GM18507 (cell line): Measurements from ENCODE around the gene TATDN2.

ENCODE experiments used
- DNase-seq: peaks from one replicate; pipeline ENCODE4 v3.0.0; 2011; ENCODE audit warnings: low read depth; ENCODE audit not compliant: insufficient read length; ENCODE audit errors: extremely low spot score
- FAIRE-seq: peaks from 2 replicates; lab custom pipeline; 2011; peaks lifted over from hg19 to GRCh38; lab: Jason Lieb, UNC

Gene TATDN2, protein sequence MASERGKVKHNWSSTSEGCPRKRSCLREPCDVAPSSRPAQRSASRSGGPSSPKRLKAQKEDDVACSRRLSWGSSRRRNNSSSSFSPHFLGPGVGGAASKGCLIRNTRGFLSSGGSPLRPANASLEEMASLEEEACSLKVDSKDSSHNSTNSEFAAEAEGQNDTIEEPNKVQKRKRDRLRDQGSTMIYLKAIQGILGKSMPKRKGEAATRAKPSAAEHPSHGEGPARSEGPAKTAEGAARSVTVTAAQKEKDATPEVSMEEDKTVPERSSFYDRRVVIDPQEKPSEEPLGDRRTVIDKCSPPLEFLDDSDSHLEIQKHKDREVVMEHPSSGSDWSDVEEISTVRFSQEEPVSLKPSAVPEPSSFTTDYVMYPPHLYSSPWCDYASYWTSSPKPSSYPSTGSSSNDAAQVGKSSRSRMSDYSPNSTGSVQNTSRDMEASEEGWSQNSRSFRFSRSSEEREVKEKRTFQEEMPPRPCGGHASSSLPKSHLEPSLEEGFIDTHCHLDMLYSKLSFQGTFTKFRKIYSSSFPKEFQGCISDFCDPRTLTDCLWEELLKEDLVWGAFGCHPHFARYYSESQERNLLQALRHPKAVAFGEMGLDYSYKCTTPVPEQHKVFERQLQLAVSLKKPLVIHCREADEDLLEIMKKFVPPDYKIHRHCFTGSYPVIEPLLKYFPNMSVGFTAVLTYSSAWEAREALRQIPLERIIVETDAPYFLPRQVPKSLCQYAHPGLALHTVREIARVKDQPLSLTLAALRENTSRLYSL

DNA sequence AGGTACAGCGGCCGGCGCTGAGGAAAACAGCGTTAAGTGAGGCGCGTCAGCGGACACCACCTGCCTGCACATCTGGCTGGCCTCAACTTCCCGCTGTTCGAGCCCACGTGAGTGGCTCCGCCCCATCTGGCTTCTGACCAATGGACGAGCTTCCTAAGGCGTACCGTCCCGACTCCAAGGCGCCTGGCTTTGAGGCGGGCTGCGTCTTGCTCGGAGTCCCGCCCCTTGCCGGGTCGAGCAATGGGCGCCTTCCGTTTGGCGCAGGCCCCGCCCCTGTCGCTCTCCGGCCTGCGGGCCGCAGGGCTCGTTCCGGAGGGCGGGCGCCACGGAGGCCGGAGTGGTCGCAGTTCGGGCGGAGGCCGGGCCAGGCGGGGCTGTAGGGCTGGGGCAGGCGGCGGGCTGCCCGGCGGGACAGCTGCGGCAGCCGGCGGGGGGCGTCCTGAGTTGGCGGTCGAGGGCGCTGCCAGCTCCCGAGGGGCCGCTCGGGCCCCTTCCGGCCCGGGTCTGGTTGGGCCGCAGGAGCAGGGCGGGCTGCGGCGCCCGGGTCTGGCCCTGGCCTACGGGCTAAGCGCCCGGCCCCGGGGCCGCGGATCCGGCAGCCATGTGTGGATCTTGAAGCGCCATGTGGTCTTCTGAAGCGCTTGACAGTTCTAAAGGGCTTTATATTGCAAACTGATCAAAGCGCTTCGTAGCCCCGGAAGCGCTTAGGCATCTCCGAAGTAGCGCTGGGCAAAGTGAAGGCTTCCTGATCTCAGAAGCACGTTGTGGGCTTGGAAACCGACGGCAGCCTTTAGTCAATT lies at the start of gene TATDN2:
TATDN2 (plus strand) TSS at position 276 of the 800 bp plus-strand sequence. CDS start 742 bp downstream, outside the sequence.
- DNase-seq (peak; percentile 99), FAIRE-seq (peak; percentile 97)

DNA sequence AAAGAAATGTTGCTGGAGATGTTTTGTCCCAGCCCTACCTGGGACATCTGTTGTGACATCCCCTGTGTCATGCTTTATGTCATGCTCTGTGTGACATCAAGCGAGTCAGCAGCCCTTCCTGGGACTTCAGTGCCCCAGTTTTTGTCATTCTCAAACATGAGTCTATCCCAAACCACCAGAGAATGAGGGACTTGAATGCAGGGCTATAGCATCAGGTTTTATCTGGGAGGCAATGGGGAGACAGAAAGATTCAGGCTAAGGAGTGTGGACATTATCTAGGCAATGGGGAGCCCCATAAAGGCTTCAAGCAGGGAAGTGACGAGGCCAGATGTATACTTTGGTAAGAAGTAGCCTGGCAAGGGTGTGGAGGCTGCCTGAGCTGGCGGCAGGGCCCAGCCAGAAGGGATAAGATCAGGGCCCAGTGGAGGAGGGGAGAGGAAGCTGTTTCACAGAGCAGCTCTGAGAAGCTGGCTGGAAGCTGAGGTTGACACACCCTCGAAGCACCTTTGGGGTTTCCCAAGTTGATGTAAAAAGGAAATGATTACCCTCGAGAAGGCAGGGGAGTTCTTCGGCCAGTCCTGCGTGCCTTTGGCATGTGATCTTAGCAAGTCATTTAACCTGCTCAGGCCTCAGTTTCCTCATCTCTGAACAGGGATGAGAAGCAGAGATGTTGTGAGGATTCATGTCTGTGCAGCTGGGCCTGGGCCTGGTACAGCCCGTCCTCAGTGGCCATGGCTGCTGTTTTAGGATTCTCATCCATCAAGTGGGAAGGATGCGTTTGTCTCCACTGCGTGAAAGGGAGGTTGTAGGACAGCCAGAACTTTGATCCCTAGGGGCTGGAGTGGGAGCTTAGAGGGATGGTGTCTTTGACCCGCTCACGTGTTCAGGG lies 49.3 kb upstream of the TATDN2 start:
- DNase-seq = peak; percentile 60
- peak; percentile 95 for FAIRE-seq

GRCh38 chr3:10204921-10205320 lies 43.3 kb upstream of the TATDN2 start:
- DNase-seq = no peak
- no peak for FAIRE-seq

DNA sequence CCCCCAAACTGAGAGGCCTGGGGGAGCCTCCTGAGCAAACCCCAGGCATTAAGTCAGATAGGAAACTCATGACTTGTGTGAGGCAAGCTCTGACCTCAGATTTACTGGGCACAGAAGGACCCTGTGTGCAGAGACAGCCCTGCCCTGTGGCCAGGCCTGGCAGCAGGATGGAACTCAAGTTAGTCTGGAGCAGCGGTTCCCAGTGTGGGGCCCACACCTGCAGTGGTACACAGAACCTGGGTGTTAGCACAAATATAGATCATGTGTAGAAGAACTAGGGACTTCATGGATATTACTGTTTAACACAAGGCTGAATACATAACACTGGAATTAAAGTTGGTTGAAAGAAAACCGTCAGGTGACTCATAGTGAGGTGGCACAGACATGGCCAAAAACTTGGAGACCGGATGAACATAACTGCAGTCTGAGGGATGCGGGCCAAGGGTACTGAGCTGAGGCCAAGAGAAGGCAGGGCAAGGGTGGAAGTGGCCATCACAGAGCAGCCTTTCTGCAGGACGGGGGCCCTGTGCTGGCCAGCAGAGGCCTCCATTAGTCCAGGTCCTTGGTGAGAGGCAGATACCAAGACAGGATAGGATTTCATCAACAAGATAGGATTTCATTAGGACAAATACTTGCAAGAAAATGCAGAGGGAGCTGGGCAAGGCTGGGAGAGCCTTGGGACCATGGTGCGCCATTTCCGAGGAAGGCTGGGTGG lies 42.7 kb upstream of the TATDN2 start:
- FAIRE-seq (no peak), DNase-seq (no peak)

GRCh38 chr3:10206166-10206511 lies 42.1 kb upstream of the TATDN2 start:
- FAIRE-seq (no peak), DNase-seq (no peak)

DNA sequence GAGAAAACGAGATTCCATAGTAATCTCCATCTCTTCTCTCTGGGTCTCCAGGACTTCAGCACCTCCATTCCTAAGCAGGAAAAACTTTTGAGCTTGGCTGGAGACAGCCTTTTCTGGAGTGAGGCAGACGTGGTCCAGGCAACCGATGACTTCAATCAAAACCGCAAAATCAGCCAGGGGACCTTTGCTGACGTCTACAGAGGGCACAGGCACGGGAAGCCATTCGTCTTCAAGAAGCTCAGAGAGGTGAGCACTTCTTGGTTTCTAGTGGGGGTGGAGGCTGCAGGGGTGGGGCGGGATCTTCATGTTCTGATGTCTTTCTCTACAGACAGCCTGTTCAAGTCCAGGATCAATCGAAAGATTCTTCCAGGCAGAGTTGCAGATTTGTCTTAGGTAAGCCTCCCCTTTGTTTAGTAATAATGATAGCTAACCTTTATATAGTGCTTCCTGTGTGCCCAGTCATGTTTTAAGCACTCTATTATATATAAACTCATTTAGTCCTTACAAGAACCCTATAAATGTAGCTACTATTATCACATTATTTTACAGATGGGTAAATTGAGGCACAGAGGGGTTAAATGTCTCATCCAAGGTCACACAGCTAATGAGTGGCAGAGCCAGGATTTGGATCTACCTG lies 35.0 kb upstream of the TATDN2 start:
- no peak for DNase-seq
- FAIRE-seq = no peak

DNA sequence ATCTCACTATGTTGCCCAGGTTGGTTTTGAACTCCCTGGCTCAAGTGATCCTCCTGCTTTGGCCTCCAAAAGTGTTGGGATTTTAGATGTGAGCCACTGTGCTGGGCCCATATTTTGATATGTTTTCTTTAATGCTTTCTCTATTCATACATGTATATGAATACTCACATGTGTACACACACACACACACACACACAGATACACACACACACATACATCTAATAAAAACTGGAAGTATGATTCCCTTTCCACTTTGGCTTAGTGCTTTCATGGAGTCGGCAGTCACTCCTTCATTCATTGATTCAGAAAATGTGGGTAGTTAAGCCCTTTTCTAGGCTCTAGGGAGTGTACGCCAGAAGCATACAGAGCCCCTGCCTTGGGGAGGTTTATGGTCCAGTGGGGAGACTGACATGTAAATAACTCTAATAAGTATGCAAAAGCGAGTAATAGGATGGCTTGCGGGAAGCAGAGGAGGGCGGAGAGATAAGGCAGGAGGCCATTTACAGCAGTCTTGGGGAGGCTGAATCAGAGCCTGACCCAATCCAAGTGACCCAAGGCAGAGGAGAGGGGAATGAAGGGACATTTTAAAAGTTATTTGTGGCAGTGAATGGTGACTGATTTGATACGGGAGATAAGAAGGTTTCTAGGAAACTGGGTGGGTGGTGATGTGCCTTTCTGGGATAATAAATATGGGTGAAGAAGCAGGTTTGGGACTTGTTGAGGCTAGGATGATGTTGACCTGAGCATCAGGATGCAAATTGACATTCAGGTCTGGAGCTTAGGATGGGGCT lies 32.5 kb upstream of the TATDN2 start:
- FAIRE-seq (no peak), DNase-seq (no peak)

DNA sequence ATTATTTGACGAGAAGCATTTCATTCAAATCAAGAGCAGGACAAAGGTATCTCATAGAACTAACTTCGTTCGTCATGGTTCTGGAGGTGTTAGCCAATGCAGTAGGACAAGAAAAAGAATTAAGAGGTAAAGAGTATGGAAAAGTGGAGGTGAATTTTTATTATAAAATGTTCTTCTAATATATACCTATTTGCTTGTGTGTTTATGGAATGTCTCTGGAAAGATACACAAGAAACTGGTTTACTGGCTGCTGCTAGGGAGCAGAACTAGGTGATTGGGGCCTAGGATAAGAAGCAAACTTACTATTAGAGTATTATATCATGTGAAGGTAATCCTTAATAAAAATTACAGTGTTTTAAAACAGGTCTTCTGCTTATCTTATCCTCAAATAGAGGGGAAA lies 30.9 kb upstream of the TATDN2 start:
- DNase-seq = no peak
- no peak for FAIRE-seq

- no peak for DNase-seq
- no peak for FAIRE-seq
These were observed 28.5 kb upstream of the TATDN2 start for GRCh38 chr3:10219737-10220136.

DNA sequence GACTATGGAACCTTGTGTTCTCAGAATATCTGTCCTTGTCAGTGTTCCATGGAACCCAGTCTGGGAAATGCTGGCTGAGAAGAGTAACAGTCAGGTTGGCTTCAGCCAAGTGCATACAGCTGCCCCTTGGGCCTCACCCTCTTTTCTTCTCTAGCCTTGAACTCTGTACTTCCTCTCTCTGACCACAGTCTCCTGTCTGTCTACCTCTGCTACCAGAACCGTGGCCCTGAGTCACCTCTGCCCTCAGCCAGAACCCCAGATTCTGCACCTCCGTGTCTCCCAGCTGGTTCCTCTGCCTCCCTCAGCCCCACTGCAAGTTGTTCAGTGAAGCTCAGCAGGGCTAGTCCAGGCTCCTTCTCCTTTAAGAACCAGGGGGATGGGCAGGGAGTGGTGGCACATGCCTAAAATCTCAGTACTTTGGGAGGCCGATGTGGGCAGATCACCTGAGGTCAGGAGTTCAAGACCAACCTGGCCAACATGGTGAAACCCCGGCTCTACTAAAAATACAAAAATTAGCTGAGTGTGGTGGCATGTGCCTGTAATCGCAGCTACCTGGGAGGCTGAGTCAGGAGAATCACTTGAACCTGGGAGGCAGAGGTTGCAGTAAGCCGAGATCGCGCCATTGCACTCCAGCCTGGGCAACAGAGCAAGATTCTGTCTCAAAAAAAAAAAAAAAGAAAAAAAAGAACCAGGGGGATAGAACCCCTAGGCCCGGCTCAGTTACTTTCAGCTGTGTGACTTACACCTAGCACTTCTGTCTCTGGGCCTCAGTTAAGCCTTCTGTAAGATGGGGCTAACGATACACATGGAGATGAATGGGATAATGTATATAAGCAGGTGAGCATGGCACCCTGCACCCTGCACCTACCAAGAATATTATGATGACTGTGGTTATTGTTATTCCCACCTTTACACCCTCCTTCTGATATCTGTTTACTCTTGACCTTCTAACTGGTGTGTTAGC lies 24.3 kb upstream of the TATDN2 start:
- peak; percentile 94 for FAIRE-seq
- DNase-seq = peak; percentile 51

DNA sequence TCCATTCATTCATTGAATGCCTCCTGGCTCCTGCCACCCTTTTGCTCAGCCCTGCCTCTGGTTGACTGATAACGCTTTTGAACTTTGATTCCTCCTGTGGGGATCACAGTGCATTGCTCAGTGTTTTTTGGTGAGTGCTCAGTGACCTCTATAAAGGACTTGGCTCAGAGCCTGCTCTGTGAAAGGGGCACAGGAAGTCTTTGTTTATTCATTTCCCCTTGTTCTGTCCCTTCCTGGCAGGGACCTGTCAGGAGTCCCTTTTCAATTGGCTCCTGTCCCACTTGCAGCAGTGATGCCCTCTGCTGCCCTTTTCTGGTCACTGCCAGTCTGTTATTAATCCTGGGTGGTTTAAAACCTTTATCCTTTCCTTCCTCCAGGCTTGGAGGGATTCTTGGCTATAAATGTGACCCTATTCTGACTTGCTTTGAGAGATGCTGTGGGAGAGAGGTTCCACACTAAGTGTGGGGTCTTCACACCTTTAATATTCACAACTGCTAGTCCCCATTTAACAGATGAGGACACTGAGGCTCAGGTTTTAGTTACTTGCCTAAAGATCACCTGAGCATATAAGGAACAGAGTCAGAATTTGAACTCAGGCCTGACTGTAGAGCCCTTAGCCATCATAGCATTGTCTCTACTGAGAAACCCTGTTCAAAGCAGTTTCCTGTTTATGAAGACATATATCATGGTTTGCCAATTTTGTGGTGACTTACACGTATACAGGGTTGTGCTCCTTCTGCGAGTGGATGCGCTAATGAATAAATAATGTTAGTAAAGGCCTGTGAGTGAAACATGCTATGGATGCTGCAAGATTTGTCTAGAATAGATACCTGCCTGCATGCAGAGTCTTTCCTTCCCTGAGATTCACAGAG lies 23.2 kb upstream of the TATDN2 start:
- peak; percentile 52 for DNase-seq
- peak; percentile 91 for FAIRE-seq

DNA sequence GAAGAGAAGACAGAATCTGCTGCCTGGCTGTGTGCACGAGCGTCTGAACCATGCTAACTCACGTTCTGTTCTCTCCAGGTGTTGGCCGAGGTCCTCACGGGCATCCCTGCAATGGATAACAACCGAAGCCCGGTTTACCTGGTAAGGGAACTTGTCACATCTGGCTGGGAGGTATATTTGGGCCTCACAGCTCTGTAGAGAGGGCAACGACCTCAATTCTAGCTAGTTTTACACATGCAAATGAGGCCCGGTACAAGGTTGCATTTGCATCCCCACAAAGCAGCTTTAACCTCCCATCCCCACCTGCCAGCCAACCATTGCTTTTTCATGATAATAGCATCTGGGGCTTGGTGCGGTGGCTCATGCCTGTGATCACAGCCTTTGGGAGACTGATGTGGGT lies 22.0 kb upstream of the TATDN2 start:
- DNase-seq = no peak
- no peak for FAIRE-seq

GRCh38 chr3:10228248-10228950 lies 19.9 kb upstream of the TATDN2 start:
- DNase-seq (no peak), FAIRE-seq (no peak)

- DNase-seq (no peak), FAIRE-seq (no peak)
These were observed 18.7 kb upstream of the TATDN2 start for GRCh38 chr3:10229576-10229975.

DNA sequence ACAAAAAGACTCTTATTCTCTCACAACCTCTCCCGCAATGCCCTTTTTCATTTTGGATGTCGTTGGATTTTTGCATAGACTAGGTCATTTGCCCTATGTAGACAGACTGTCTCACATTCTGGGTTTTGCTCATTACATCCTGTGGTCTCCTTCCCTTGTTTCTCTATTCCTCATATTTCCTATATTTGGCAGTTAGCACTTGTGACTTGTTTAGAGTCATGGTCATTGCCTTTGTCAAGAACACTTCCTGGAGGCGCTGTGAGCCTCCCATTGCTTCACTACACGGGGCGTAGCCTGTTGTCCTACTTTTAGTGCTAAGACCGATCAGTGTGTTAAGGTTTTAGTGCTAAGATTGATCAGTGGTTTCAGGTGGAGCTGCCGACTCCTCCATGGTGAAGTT lies 16.1 kb upstream of the TATDN2 start:
- DNase-seq = no peak
- no peak for FAIRE-seq
